AG10803 (cell line): ENCODE results near the gene APBB1IP.

Experiments used
- DNase-seq: peaks from one replicate; pipeline ENCODE4 v3.0.0; 2010; ENCODE audit warnings: low read depth
- H3K4me3 ChIP-seq: 2 replicates; pipeline ENCODE4 v1.5.1; 2011; ENCODE audit warnings: mild to moderate bottlenecking, low read length, control low read depth
- CTCF ChIP-seq: conservative IDR thresholded peaks from 2 replicates; pipeline ENCODE4 v1.5.1; 2011; ENCODE audit warnings: mild to moderate bottlenecking, low read length, control low read depth, inconsistent platforms

Gene APBB1IP

DNA sequence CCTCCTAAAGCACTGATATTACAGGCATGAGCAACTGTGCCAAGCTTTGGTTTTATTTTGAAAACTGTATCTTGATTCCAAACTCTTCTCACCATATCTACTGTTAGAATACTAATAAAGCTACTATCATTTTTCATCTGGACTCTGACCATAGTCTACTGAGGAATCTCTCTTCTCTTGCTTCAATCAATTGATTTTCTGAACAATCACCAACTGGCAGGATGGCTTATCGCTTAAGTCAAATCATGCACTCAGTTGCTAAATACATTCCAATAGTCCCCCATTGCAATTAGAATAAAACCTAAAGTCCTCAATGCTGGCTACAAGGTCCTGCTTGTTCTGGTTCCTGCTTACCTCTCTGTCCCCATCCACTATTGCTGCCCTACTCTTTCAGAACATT, 2.3 kb upstream of the APBB1IP start:
- no peak overlapping the region for H3K4me3 ChIP-seq
- DNase-seq: no peak
- TF ChIP-seq CTCF: no peak

DNA sequence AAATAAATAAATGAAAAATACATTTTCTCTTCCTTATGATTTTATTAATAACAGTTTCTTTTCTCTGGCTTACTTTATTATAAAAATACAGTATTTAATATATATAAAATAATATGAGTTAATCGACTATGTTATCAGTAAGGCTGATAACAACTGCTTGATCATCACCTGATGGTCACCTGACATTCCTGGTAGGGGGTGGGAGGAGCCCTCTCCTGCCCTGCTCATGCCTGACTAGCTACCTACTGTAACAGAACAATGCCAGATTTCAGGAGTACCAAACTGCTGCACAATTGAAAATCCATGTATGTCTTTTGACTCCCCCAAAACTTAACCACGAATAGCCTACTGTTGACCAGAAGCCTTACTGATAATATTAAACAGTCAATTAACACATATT, 1.3 kb upstream of the APBB1IP start:
- DNase-seq: no peak
- no peak for TF ChIP-seq CTCF
- H3K4me3 ChIP-seq: no peak overlapping the region

- H3K4me3 ChIP-seq: peak overlapping the region; percentile 68
- peak; percentile 45 for DNase-seq
- TF ChIP-seq CTCF: no peak
Measured at GRCh38 chr10:26438534-26439341, 597 bp downstream of the APBB1IP start.

- peak; percentile 51 for DNase-seq
- no peak for TF ChIP-seq CTCF
- H3K4me3 ChIP-seq: peak overlapping the region; percentile 68
Measured at GRCh38 chr10:26439406-26440087, 1.4 kb downstream of the APBB1IP start.

DNA sequence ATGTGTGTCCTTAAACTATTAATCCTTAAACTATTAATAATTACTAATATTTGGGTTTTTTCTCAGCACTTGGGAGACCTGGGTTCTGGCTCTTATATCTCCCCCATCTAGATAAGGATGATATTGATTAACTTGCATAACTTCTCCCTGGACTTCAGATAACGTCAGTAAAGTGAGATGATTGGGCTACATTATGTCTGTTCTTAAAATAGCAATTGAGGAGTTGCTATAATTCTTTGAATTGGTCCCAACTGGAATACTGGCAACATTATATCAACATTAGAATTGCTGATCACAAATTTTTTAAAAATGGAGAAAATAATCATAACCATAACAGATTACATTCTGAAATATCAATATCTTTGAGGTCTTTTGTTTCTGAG, 1.9 kb downstream of the APBB1IP start:
- no peak for TF ChIP-seq CTCF
- no peak for DNase-seq
- peak overlapping the region; percentile 68; the same call in 1 of the 2 replicates for H3K4me3 ChIP-seq

DNA sequence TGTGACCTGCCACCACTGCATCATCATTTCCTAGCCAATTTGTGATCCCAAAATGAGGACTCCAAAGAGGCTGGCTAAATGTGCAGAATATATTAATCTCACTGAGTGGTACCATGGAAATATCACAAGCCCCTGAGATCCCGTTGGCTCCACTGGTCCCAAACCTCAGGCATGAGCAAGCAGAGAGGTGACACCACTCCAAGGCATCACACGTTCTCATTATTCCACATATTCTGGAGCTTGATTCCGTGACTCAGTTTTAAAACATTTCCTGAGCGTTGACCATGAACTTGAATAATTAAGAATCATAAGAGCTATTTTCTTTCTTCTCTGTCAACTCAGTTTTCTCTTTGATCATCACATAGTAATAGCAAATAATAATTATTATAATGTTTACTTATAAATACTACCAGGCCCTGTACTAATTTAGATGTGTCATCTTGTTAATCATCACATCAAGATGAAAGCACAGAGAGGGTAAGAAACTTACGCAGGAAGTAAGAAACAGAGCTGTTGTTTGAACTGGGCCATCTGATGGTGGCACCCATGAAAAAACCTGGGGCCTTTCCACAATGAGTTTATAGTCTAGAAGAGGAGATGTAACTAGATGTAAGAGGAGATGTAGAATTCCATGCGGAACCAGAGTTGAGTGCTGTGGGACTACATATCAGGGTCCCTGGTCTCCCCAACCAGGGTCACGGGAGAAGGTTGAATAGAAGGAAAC, 3.5 kb downstream of the APBB1IP start:
- TF ChIP-seq CTCF: no peak
- peak; percentile 74 for DNase-seq
- no peak overlapping the region for H3K4me3 ChIP-seq
